Nephron (organoid): ENCODE measurements around the gene GCAT.

Experiments
- H3K27ac Mint-ChIP-seq, 3 experiments: 2 replicates each; pipeline ENCODE4 v1.8.0; 2020; ENCODE audit warnings: mixed read lengths in 3 of 3, mild to moderate bottlenecking in 2 of 3, moderate library complexity in 1 of 3
- H3K27me3 Mint-ChIP-seq: 2 replicates; pipeline ENCODE4 v1.8.0; 2021; ENCODE audit warnings: low read depth, mild to moderate bottlenecking, moderate library complexity, mixed read lengths
- H3K36me3 Mint-ChIP-seq: 2 replicates; pipeline ENCODE4 v1.8.0; 2020; ENCODE audit warnings: low read depth, mixed read lengths
- H3K4me1 Mint-ChIP-seq: 2 replicates; pipeline ENCODE4 v1.8.0; 2020; ENCODE audit warnings: mixed read lengths
- H3K4me3 Mint-ChIP-seq, 3 experiments: 2 replicates each; pipeline ENCODE4 v1.8.0; 2020; ENCODE audit warnings: mild to moderate bottlenecking in 3 of 3, mixed read lengths in 3 of 3, moderate library complexity in 2 of 3
- H3K9me3 Mint-ChIP-seq: 2 replicates; pipeline ENCODE4 v1.8.0; 2020; ENCODE audit warnings: mixed read lengths
- TF ChIP-seq, protein P1 (sequence below), 3 experiments: fragments of 200-600 bp; sonication (generic); IDR thresholded peaks; one replicate each; pipeline ENCODE4 v1.5.0; 2021; ENCODE audit warnings: antibody characterized with exemption in 3 of 3; ENCODE audit not compliant: unreplicated experiment in 3 of 3

GCAT gene

DNA sequence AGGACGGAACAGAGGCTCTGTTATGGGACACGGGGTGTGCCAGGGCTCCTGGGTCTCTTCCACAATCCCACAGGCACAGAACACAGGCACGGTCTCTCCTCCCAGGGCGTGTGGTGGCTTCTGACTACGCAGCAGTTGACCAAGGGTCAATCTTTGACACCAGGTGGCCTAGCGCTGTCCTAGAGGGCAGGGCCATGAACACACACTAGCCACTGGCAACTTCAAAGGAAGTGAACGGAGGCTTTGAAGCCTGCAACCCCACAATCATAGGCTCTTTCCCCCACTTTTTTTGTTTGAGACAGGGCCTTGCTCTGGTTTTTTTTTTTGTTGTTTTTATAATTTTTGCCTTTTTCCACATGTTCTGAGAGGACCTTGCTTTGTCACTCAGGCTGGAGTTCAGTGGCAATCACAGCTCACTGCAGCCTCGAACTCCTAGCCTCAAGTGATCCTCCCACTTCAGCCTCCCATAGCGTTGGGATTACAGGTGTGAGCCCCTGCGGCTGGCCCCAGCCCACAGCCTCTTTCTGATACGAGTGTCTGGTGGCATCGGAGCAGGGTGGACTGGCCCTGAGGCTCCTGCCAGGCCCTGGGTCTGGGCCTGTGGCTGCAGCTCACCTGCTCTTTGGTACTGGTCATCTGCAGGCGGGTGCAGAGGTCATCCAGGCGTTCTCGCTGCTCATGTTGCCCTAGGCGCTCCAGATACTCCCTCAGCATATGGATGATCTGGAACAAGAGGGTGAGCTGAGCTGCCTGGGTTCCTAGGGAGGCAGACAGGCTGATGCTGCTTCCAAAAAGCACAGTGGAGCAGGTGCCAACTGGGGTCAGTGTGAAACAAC is 24.5 kb downstream of the GCAT start:
- H3K4me3 Mint-ChIP-seq, result no peak overlapping the region
- no peak overlapping the region for H3K27ac Mint-ChIP-seq
- H3K4me1 Mint-ChIP-seq, result peaks cover 7% of the 10 kb centered on the region
- TF ChIP-seq, protein P1, sequence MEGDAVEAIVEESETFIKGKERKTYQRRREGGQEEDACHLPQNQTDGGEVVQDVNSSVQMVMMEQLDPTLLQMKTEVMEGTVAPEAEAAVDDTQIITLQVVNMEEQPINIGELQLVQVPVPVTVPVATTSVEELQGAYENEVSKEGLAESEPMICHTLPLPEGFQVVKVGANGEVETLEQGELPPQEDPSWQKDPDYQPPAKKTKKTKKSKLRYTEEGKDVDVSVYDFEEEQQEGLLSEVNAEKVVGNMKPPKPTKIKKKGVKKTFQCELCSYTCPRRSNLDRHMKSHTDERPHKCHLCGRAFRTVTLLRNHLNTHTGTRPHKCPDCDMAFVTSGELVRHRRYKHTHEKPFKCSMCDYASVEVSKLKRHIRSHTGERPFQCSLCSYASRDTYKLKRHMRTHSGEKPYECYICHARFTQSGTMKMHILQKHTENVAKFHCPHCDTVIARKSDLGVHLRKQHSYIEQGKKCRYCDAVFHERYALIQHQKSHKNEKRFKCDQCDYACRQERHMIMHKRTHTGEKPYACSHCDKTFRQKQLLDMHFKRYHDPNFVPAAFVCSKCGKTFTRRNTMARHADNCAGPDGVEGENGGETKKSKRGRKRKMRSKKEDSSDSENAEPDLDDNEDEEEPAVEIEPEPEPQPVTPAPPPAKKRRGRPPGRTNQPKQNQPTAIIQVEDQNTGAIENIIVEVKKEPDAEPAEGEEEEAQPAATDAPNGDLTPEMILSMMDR (IDR thresholded peaks at IDR 0.05; ENCODE audit: unreplicated experiment in 3 of 3), result no peak
- no peaks in the 10 kb centered on the region for H3K9me3 Mint-ChIP-seq
- H3K36me3 Mint-ChIP-seq, result peaks cover 35% of the 10 kb centered on the region
- no peaks in the 10 kb centered on the region for H3K27me3 Mint-ChIP-seq

DNA sequence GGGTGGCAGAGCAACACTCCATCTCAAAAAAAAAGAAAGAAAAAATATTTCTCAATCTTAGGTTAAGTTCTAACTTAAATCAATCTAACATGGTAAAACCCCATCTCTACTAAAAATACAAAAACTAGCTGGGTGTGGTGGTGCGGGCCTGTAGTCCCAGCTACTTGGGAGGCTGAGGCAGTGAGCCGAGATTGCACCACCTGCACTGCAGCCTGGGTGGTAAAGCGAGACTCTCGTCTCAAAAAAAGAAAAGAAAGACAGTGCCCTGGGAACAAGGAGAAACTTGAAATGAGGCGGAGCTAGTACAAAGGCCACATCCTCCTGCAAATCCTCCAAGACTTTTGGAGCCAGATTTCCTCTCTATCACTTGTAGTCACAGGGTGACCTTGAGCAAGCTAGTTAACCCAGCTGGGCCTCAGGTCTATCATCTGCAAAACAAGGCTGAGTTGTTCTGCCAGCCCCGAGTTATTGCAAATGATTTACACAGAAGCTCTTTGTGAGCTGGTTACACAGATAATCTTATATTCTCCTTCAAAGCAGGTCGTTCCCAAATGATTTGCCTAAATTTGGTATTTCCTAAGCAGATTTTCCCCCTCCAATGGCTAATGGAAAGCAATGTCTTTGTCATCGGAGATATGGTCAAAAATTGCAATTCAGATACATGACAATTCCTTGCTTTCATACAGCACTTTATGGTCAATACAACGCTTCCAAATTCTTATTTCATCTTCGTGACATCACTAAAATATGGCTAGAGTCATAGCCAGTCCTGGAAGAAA is 34.5 kb downstream of the GCAT start:
- peak overlapping the region; percentile 75 to 82 (median 78) for H3K4me3 Mint-ChIP-seq
- no peaks in the 10 kb centered on the region for H3K27me3 Mint-ChIP-seq
- H3K9me3 Mint-ChIP-seq, result no peaks in the 10 kb centered on the region
- H3K36me3 Mint-ChIP-seq, result peaks cover 23% of the 10 kb centered on the region
- TF ChIP-seq, protein P1 (IDR thresholded peaks at IDR 0.05; ENCODE audit: unreplicated experiment in 3 of 3), result no peak
- H3K27ac Mint-ChIP-seq, result peak overlapping the region; percentile 9 to 91 (median 76)
- peaks cover 8% of the 10 kb centered on the region for H3K4me1 Mint-ChIP-seq

DNA sequence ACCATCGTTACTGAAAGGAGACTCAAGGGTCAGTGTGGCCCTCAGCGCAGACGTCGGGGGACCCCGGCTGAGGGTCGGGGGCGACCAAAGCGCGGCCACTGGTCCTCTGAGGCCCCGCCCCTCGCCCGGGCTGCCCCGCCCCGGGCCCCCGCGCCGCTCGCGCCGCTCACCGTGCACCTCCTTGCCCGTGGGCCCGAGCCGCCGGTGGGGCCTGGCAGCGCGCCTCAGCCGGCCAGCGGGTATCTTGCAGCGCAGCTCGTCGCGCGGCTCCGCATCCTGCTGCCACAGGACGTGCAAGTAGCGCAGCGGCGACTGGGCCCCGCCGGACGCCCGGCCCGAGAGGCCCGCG is 36.0 kb downstream of the GCAT start:
- H3K9me3 Mint-ChIP-seq, result peaks cover 2% of the 10 kb centered on the region
- H3K27me3 Mint-ChIP-seq, result no peaks in the 10 kb centered on the region
- peaks cover 17% of the 10 kb centered on the region for H3K36me3 Mint-ChIP-seq
- TF ChIP-seq, protein P1 (IDR thresholded peaks at IDR 0.05; ENCODE audit: unreplicated experiment in 3 of 3), result no peak
- peaks cover 15% of the 10 kb centered on the region for H3K4me1 Mint-ChIP-seq
- H3K4me3 Mint-ChIP-seq, result peak overlapping the region; percentile 92 to 97 (median 97)
- H3K27ac Mint-ChIP-seq, result peak overlapping the region; percentile 79 to 97 (median 95)

DNA sequence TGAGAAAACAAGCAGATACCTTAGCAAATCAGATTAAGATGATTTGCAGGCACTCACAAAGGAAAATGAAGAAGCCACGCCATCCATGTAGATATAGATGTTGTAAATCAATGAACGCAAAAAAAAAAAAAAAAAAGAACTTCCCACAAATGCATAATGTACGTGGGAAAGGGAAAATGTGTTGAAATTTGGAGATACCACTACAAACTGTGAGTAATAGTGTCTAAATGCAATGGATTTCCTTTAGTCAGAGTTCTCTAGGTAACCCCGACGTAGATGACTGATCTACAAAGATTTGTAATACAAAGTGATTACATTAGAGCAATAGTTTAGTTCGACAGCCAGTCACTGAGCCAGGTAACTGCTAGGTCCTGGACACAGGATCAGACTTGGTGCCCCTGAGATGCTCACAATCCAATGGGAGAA is 37.2 kb downstream of the GCAT start:
- H3K9me3 Mint-ChIP-seq, result peaks cover 6% of the 10 kb centered on the region
- H3K27ac Mint-ChIP-seq, result peak overlapping the region; percentile 53 to 91 (median 86)
- H3K36me3 Mint-ChIP-seq, result peaks cover 13% of the 10 kb centered on the region
- no peaks in the 10 kb centered on the region for H3K27me3 Mint-ChIP-seq
- peak overlapping the region; percentile 88 to 93 (median 93) for H3K4me3 Mint-ChIP-seq
- peaks cover 20% of the 10 kb centered on the region for H3K4me1 Mint-ChIP-seq
- TF ChIP-seq, protein P1 (IDR thresholded peaks at IDR 0.05; ENCODE audit: unreplicated experiment in 3 of 3), result no peak

DNA sequence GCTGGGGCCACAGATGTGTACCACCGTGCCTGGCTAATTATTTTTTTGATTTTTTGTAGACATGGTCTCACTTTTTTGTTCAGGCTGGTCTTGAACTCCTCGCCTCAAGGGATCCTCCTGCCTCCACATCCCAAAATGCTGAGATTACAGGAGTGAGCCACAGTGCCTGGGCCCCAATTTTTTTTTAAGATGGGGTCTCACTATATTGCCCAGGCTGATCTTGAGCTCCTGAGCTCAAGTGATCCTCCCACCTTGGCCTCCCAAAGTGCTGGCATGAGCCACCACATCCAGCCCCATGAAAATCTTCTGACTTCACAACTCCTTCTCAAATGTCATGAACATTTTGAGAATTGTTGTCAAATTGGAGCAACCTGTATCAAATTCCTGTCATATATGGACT is 38.7 kb downstream of the GCAT start:
- TF ChIP-seq, protein P1 (IDR thresholded peaks at IDR 0.05; ENCODE audit: unreplicated experiment in 3 of 3), result no peak
- Mint-ChIP-seq H3K27ac (peak overlapping the region in 2 of 3 experiments; percentile 41 to 48), H3K36me3 (peaks cover 21% of the 10 kb centered on the region), H3K27me3 (no peaks in the 10 kb centered on the region), H3K9me3 (peaks cover 6% of the 10 kb centered on the region), H3K4me1 (peaks cover 29% of the 10 kb centered on the region), H3K4me3 (peak overlapping the region; percentile 46 to 67 (median 66))
